HG03342 (cell line): ENCODE data around the gene TMEM144.

Experiments
- ATAC-seq: cut with Tn5 transposase; IDR thresholded peaks from one replicate; pipeline ENCODE4 v1.9.1; 2021; ENCODE audit warnings: mild to moderate bottlenecking, moderate library complexity; ENCODE audit not compliant: unreplicated experiment

The TMEM144 gene

GRCh38 chr4:158292156-158292555, 81.9 kb downstream of the TMEM144 start:
- no peak for ATAC-seq

DNA sequence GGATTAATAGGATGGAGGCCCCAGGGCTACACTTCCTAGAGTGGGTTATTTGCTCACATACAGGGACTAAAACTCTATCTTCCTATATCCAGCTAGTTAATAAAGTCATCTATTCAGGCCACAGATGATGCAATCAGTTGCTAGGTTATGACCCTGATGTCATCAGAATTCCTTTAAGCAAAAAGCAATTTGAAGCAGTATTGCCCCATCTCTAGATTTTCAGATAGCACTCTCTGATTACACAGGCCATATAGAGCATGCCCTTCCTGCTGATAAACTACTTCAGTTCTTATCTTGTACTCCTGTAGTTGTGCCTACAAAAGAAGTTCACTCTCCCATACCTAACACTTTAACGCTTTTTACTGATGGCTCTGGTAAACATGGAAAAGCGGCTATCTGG, 84.8 kb downstream of the TMEM144 start:
- ATAC-seq = no peak

GRCh38 chr4:158297866-158298265, 87.6 kb downstream of the TMEM144 start:
- no peak for ATAC-seq

GRCh38 chr4:158299459-158300007, 89.2 kb downstream of the TMEM144 start:
- no peak for ATAC-seq

DNA sequence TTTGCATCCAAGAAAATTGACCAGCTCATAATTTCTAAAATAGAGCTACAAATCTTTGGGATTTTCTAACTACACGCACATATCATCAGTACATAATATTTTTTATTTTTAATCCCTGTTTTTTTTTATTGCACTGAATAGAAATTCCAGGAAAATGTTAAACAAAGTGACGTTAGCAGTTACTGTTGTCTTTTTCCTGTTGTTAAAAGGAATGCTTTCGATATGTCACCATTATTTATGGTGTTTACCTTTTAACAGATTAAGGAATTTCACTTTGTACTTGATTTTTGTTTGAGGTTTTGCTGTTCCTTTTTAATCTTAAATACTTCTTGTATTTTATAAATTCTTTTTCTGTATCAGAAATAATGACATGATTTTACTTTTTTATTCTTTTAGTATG, 89.7 kb downstream of the TMEM144 start:
- no peak for ATAC-seq

- no peak for ATAC-seq
Measured at GRCh38 chr4:158302076-158302866, 92.0 kb downstream of the TMEM144 start.

DNA sequence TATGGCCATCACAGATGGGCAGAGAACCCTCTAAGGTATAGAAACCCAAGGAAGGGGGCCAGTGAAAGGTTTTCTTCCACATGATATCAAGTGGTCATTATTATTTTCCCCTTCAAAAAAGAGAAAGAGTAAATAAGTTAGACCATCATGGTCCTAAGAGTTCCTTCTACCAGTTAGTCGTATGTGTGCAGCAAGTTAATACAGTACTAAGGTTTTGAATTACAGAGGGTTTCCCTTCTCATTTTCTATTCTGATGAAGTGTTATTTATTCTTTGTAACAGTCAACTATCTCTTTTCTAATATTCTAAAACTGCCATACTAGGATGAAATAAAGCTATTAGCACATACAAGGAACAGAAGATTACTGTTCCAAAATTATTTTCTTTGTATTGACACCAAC, 94.4 kb downstream of the TMEM144 start:
- ATAC-seq = no peak
